ENCODE measurements around the gene METTL25B. TPM values are rescaled to one million over a fixed set of nuclear protein-coding genes. Genes with fewer than 3 reads are reported as not detected.

Gene METTL25B
- polyA plus RNA-seq, 1 donor from 2014 or later = 13.1 TPM

- Histone ChIP-seq H3K9me3 (ENCODE audit: low read length) (no peaks in the 10 kb centered on the region), H3K4me3 (ENCODE audit: low read length) (no peak overlapping the region), H3K4me2 (ENCODE audit: low read length) (no peak overlapping the region), H3K79me2 (replicated peaks; ENCODE audit: insufficient read depth, low read length) (no peaks in the 10 kb centered on the region), H4K20me1 (ENCODE audit: insufficient read depth) (no peaks in the 10 kb centered on the region), H3K9ac (ENCODE audit: low read length) (no peak overlapping the region), H3K36me3 (ENCODE audit: insufficient read depth, low read length) (no peaks in the 10 kb centered on the region), H3F3A (ENCODE audit: insufficient read depth, low read length, poor library complexity, severe bottlenecking) (peaks cover 3% of the 10 kb centered on the region), H3K27ac (ENCODE audit: low read length) (no peak overlapping the region), H3K9me2 (ENCODE audit: insufficient read depth, low read length) (no peaks in the 10 kb centered on the region), H3K27me3 (ENCODE audit: insufficient read depth, low read depth, low read length) (no peaks in the 10 kb centered on the region), H2AFZ (ENCODE audit: low read depth, low read length) (no peak overlapping the region)
- TF ChIP-seq SMC3 (conservative IDR thresholded peaks at IDR 0.05; ENCODE audit: poor library complexity) (no peak), MXI1 (conservative IDR thresholded peaks at IDR 0.05; ENCODE audit: poor library complexity, severe bottlenecking) (no peak), TAF1 (IDR thresholded peaks at IDR 0.05; ENCODE audit: low read depth) (no peak), POLR2AphosphoS5 (IDR thresholded peaks at IDR 0.05) (no peak), REST (IDR thresholded peaks at IDR 0.05; ENCODE audit: borderline replicate concordance) (no peak), EZH2 (IDR thresholded peaks at IDR 0.05; ENCODE audit: borderline replicate concordance, insufficient read depth, low read length, poor library complexity, severe bottlenecking) (no peak), EP300 (conservative IDR thresholded peaks at IDR 0.05; ENCODE audit: poor library complexity, severe bottlenecking) (no peak), RAD21 (conservative IDR thresholded peaks at IDR 0.05) (no peak), CTCF (IDR thresholded peaks at IDR 0.05; ENCODE audit: poor library complexity, severe bottlenecking) (no peak)
Observed at GRCh38 chr1:156711011-156711817, 17.1 kb upstream of the METTL25B start.

- Histone ChIP-seq H3K9ac (ENCODE audit: low read length) (no peak overlapping the region), H3K4me2 (ENCODE audit: low read length) (no peak overlapping the region), H3F3A (ENCODE audit: insufficient read depth, low read length, poor library complexity, severe bottlenecking) (no peaks in the 10 kb centered on the region), H3K9me3 (ENCODE audit: low read length) (no peaks in the 10 kb centered on the region), H3K9me2 (ENCODE audit: insufficient read depth, low read length) (no peaks in the 10 kb centered on the region), H3K4me3 (ENCODE audit: low read length) (no peak overlapping the region), H3K27me3 (ENCODE audit: insufficient read depth, low read depth, low read length) (no peaks in the 10 kb centered on the region), H3K36me3 (ENCODE audit: insufficient read depth, low read length) (no peaks in the 10 kb centered on the region), H3K79me2 (replicated peaks; ENCODE audit: insufficient read depth, low read length) (no peaks in the 10 kb centered on the region), H3K27ac (ENCODE audit: low read length) (no peak overlapping the region), H2AFZ (ENCODE audit: low read depth, low read length) (no peak overlapping the region), H4K20me1 (ENCODE audit: insufficient read depth) (no peaks in the 10 kb centered on the region)
- TF ChIP-seq EZH2 (IDR thresholded peaks at IDR 0.05; ENCODE audit: borderline replicate concordance, insufficient read depth, low read length, poor library complexity, severe bottlenecking) (no peak), EP300 (conservative IDR thresholded peaks at IDR 0.05; ENCODE audit: poor library complexity, severe bottlenecking) (no peak), RAD21 (conservative IDR thresholded peaks at IDR 0.05) (no peak), SMC3 (conservative IDR thresholded peaks at IDR 0.05; ENCODE audit: poor library complexity) (no peak), REST (IDR thresholded peaks at IDR 0.05; ENCODE audit: borderline replicate concordance) (no peak), POLR2AphosphoS5 (IDR thresholded peaks at IDR 0.05) (no peak), MXI1 (conservative IDR thresholded peaks at IDR 0.05; ENCODE audit: poor library complexity, severe bottlenecking) (no peak), TAF1 (IDR thresholded peaks at IDR 0.05; ENCODE audit: low read depth) (no peak), CTCF (IDR thresholded peaks at IDR 0.05; ENCODE audit: poor library complexity, severe bottlenecking) (no peak)
Observed at GRCh38 chr1:156712626-156713025, 15.6 kb upstream of the METTL25B start.
